HEK293 (cell line): ENCODE results near the gene LRP8.
A peak's percentile ranks its signal among the peaks of the same experiment; 100 is the strongest.

Experiments
- GLI2 ChIP-seq: fragments of 450-650 bp; formaldehyde crosslinking; IDR thresholded peaks from 2 replicates; pipeline ENCODE4; 2017; ENCODE audit warnings: missing biosample characterization, missing genetic modification characterization, low read depth, borderline replicate concordance
- YY1 ChIP-seq: fragments of 450-650 bp; formaldehyde crosslinking; IDR thresholded peaks from 2 replicates; pipeline ENCODE4 v1.5.1; 2018; ENCODE audit warnings: missing biosample characterization, missing genetic modification characterization
- ZBTB20 ChIP-seq: fragments of 450-650 bp; formaldehyde crosslinking; IDR thresholded peaks from 2 replicates; pipeline ENCODE4 v1.5.1; 2016; ENCODE audit warnings: missing biosample characterization, missing genetic modification characterization
- ZBTB7A ChIP-seq: fragments of 450-650 bp; formaldehyde crosslinking; IDR thresholded peaks from 2 replicates; pipeline ENCODE4 v1.5.1; 2016; ENCODE audit warnings: low read depth, missing biosample characterization, missing genetic modification characterization
- ZNF121 ChIP-seq: fragments of 450-650 bp; formaldehyde crosslinking; IDR thresholded peaks from 2 replicates; pipeline ENCODE4 v1.5.1; 2016; ENCODE audit warnings: missing biosample characterization, missing genetic modification characterization
- ZNF24 ChIP-seq: fragments of 450-650 bp; formaldehyde crosslinking; IDR thresholded peaks from 2 replicates; pipeline ENCODE4 v1.5.1; 2016; ENCODE audit warnings: missing biosample characterization, missing genetic modification characterization
- ZNF274 ChIP-seq, 2 experiments: fragments of 200-500 bp in 1 of 2; fragments of 450-650 bp in 1 of 2; sonication (Bioruptor generic) in 1 of 2; formaldehyde crosslinking in 1 of 2; IDR thresholded peaks; 2 replicates each; pipeline versions ENCODE4 v1.5.1 to v1.6.1; 2014 to 2016; ENCODE audit warnings: borderline replicate concordance in 1 of 2, inconsistent platforms in 1 of 2, low read length in 1 of 2, missing biosample characterization in 1 of 2, missing genetic modification characterization in 1 of 2
- ZNF302 ChIP-seq: fragments of 450-650 bp; formaldehyde crosslinking; IDR thresholded peaks from 2 replicates; pipeline ENCODE4 v1.5.1; 2016; ENCODE audit warnings: missing biosample characterization, missing genetic modification characterization, low read depth
- ZNF514 ChIP-seq: fragments of 450-650 bp; formaldehyde crosslinking; IDR thresholded peaks from 2 replicates; pipeline ENCODE4 v1.5.1; 2016; ENCODE audit warnings: missing biosample characterization, missing genetic modification characterization
- TF ChIP-seq, protein P1 (sequence below): fragments of 450-650 bp; formaldehyde crosslinking; IDR thresholded peaks from 2 replicates; pipeline ENCODE4 v1.5.1; 2016; ENCODE audit warnings: missing biosample characterization, missing genetic modification characterization
- TF ChIP-seq, protein P2 (sequence below): fragments of 450-650 bp; formaldehyde crosslinking; IDR thresholded peaks from 2 replicates; pipeline ENCODE4 v1.5.1; 2016; ENCODE audit warnings: missing biosample characterization, missing genetic modification characterization
- TF ChIP-seq, protein P3 (sequence below): fragments of 450-650 bp; formaldehyde crosslinking; conservative IDR thresholded peaks from 2 replicates; pipeline ENCODE4 v1.5.1; 2016; ENCODE audit warnings: low read depth, missing biosample characterization, missing genetic modification characterization
- TF ChIP-seq, protein P4 (sequence below): fragments of 450-650 bp; formaldehyde crosslinking; IDR thresholded peaks from 2 replicates; pipeline ENCODE4 v1.5.1; 2016; ENCODE audit warnings: missing biosample characterization, missing genetic modification characterization

DNA sequence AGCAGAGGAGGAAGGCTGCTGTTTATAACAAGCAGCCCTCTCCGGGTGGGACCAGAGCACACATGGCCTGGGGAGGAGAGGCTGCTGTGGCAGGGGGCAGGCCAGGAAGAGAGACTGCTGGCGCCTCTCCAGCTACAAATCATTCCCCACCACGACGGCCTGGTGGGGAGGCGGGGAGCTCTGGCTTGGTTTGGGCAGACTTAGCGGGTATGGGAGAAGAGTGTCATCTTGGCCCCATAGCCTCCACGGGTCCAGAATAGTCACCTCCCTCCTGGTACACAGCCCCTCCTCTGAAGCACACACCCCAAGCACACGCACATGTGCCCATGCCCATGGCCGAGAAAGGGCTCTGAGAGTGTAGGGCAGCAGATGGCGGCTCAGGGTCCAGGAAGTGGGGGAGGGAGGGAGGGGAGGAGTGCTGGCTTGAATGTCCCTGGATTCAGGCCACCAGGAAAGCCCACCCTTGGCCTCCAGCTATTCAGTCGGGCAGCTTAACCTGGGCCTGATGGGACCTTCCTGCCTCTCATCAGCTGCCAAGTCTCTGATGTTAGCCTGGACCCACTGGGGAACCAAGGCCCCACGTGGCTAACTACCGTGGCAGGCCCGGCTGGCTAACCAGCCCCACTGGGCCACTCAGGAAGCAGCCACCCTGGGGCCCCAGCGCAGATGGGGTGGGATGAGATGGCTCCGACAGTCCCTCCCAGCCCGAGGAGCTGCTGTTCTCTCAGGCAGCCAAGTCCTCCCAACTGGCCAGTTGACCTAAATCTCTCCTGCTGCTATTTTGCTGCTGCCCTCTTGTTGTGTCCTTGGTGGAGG is 10.9 kb downstream of the LRP8 start:
- TF ChIP-seq, protein P1, sequence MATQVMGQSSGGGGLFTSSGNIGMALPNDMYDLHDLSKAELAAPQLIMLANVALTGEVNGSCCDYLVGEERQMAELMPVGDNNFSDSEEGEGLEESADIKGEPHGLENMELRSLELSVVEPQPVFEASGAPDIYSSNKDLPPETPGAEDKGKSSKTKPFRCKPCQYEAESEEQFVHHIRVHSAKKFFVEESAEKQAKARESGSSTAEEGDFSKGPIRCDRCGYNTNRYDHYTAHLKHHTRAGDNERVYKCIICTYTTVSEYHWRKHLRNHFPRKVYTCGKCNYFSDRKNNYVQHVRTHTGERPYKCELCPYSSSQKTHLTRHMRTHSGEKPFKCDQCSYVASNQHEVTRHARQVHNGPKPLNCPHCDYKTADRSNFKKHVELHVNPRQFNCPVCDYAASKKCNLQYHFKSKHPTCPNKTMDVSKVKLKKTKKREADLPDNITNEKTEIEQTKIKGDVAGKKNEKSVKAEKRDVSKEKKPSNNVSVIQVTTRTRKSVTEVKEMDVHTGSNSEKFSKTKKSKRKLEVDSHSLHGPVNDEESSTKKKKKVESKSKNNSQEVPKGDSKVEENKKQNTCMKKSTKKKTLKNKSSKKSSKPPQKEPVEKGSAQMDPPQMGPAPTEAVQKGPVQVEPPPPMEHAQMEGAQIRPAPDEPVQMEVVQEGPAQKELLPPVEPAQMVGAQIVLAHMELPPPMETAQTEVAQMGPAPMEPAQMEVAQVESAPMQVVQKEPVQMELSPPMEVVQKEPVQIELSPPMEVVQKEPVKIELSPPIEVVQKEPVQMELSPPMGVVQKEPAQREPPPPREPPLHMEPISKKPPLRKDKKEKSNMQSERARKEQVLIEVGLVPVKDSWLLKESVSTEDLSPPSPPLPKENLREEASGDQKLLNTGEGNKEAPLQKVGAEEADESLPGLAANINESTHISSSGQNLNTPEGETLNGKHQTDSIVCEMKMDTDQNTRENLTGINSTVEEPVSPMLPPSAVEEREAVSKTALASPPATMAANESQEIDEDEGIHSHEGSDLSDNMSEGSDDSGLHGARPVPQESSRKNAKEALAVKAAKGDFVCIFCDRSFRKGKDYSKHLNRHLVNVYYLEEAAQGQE (tag by site-specific recombination), result no peak
- TF ChIP-seq, protein P2, sequence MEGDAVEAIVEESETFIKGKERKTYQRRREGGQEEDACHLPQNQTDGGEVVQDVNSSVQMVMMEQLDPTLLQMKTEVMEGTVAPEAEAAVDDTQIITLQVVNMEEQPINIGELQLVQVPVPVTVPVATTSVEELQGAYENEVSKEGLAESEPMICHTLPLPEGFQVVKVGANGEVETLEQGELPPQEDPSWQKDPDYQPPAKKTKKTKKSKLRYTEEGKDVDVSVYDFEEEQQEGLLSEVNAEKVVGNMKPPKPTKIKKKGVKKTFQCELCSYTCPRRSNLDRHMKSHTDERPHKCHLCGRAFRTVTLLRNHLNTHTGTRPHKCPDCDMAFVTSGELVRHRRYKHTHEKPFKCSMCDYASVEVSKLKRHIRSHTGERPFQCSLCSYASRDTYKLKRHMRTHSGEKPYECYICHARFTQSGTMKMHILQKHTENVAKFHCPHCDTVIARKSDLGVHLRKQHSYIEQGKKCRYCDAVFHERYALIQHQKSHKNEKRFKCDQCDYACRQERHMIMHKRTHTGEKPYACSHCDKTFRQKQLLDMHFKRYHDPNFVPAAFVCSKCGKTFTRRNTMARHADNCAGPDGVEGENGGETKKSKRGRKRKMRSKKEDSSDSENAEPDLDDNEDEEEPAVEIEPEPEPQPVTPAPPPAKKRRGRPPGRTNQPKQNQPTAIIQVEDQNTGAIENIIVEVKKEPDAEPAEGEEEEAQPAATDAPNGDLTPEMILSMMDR (tag by site-specific recombination), result no peak
- TF ChIP-seq, protein P3, sequence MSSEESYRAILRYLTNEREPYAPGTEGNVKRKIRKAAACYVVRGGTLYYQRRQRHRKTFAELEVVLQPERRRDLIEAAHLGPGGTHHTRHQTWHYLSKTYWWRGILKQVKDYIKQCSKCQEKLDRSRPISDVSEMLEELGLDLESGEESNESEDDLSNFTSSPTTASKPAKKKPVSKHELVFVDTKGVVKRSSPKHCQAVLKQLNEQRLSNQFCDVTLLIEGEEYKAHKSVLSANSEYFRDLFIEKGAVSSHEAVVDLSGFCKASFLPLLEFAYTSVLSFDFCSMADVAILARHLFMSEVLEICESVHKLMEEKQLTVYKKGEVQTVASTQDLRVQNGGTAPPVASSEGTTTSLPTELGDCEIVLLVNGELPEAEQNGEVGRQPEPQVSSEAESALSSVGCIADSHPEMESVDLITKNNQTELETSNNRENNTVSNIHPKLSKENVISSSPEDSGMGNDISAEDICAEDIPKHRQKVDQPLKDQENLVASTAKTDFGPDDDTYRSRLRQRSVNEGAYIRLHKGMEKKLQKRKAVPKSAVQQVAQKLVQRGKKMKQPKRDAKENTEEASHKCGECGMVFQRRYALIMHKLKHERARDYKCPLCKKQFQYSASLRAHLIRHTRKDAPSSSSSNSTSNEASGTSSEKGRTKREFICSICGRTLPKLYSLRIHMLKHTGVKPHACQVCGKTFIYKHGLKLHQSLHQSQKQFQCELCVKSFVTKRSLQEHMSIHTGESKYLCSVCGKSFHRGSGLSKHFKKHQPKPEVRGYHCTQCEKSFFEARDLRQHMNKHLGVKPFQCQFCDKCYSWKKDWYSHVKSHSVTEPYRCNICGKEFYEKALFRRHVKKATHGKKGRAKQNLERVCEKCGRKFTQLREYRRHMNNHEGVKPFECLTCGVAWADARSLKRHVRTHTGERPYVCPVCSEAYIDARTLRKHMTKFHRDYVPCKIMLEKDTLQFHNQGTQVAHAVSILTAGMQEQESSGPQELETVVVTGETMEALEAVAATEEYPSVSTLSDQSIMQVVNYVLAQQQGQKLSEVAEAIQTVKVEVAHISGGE, result no peak
- TF ChIP-seq ZNF514 (tag by site-specific recombination) (no peak), ZBTB7A (tag by site-specific recombination) (no peak), ZNF24 (no peak), ZNF274 (IDR thresholded peaks at IDR 0.05; ENCODE audit: low read length) (no peak), ZNF274 (tag by site-specific recombination; IDR thresholded peaks at IDR 0.05; ENCODE audit: borderline replicate concordance) (no peak), ZNF121 (no peak), ZNF302 (no peak), GLI2 (tag by site-specific recombination) (no peak), YY1 (no peak), ZBTB20 (tag by site-specific recombination) (no peak)
- TF ChIP-seq, protein P4, sequence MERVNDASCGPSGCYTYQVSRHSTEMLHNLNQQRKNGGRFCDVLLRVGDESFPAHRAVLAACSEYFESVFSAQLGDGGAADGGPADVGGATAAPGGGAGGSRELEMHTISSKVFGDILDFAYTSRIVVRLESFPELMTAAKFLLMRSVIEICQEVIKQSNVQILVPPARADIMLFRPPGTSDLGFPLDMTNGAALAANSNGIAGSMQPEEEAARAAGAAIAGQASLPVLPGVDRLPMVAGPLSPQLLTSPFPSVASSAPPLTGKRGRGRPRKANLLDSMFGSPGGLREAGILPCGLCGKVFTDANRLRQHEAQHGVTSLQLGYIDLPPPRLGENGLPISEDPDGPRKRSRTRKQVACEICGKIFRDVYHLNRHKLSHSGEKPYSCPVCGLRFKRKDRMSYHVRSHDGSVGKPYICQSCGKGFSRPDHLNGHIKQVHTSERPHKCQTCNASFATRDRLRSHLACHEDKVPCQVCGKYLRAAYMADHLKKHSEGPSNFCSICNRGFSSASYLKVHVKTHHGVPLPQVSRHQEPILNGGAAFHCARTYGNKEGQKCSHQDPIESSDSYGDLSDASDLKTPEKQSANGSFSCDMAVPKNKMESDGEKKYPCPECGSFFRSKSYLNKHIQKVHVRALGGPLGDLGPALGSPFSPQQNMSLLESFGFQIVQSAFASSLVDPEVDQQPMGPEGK, result peak; percentile 26; the same call in 1 of the 2 replicates
